IMR-90 (cell line): ENCODE results near the gene TTC31. TPM values are rescaled to one million over a fixed set of nuclear protein-coding genes. Genes with fewer than 3 reads are reported as not detected.

Source experiments
- ATAC-seq: fragments of 200-7000 bp; cut with Tn5 transposase; 2 replicates; pipeline ENCODE4 v1.9.1; 2020; ENCODE audit warnings: low read depth, mild to moderate bottlenecking, moderate library complexity
- BruUV-seq: library from RNA; stranded (reverse); fragments of 400-500 nt; replicated peaks from 2 replicates; lab custom pipeline; 2021; lab: Mats Ljungman, UMichigan
- CTCF ChIA-PET: fragments of 300-600 bp; formaldehyde crosslinking; extraction: SDS; loops from one replicate; lab custom pipeline; 2021; ENCODE audit warnings: antibody characterized with exemption; lab: Yijun Ruan, JAX
- POLR2A ChIA-PET: fragments of 300-600 bp; sonication (Branson Sonifier 250); formaldehyde crosslinking; loops from one replicate; lab custom pipeline; 2022; ENCODE audit warnings: antibody characterized with exemption; ENCODE audit not compliant: unreplicated experiment; lab: Charles Lee
- DNase-seq: peaks from one replicate; pipeline ENCODE4 v3.0.0; 2013
- H2AFZ ChIP-seq: replicated peaks from 2 replicates; pipeline ENCODE3; 2013; ENCODE audit warnings: low read length, mild to moderate bottlenecking; ENCODE audit not compliant: poor library complexity
- H2AK5ac ChIP-seq: 2 replicates; pipeline ENCODE4 v1.6.1; 2013; ENCODE audit warnings: low read depth, low read length, inconsistent platforms
- H2AK9ac ChIP-seq: replicated peaks from 2 replicates; pipeline ENCODE3; 2013; ENCODE audit warnings: mild to moderate bottlenecking, low read depth, low read length, moderate library complexity; ENCODE audit not compliant: poor library complexity
- H2BK120ac ChIP-seq: 2 replicates; pipeline ENCODE4 v1.6.1; 2013; ENCODE audit warnings: low read depth, low read length, inconsistent platforms
- H2BK15ac ChIP-seq: 3 replicates; pipeline ENCODE4 v1.6.1; 2013; ENCODE audit warnings: low read depth, low read length, inconsistent platforms
- H2BK20ac ChIP-seq: 2 replicates; pipeline ENCODE4 v1.6.1; 2013; ENCODE audit warnings: low read depth, mild to moderate bottlenecking, inconsistent platforms, low read length, moderate library complexity
- H2BK5ac ChIP-seq: 2 replicates; pipeline ENCODE4 v1.6.1; 2013; ENCODE audit warnings: mild to moderate bottlenecking, low read depth, low read length, inconsistent platforms; ENCODE audit not compliant: poor library complexity, severe bottlenecking
- H3K14ac ChIP-seq: replicated peaks from 2 replicates; pipeline ENCODE4 v1.6.1; 2013; ENCODE audit warnings: low read depth, low read length, inconsistent platforms
- H3K18ac ChIP-seq: 2 replicates; pipeline ENCODE4 v1.6.1; 2013; ENCODE audit warnings: low read depth, low read length, control low read depth
- H3K23ac ChIP-seq: 2 replicates; pipeline ENCODE4 v1.6.1; 2013; ENCODE audit warnings: low read depth, low read length, inconsistent platforms
- H3K27ac ChIP-seq: 2 replicates; pipeline ENCODE4 v1.5.1; 2013; ENCODE audit warnings: mild to moderate bottlenecking, control low read depth, low read length; ENCODE audit not compliant: insufficient read depth
- H3K27me3 ChIP-seq: 2 replicates; pipeline ENCODE4 v1.6.1; 2013; ENCODE audit warnings: low read length; ENCODE audit not compliant: control insufficient read depth, insufficient read depth
- H3K36me3 ChIP-seq: 2 replicates; pipeline ENCODE4 v1.6.1; 2013; ENCODE audit warnings: low read length, mixed read lengths; ENCODE audit not compliant: control insufficient read depth, insufficient read depth
- H3K4ac ChIP-seq: 2 replicates; pipeline ENCODE4 v1.6.1; 2013; ENCODE audit warnings: low read depth, low read length, inconsistent platforms
- H3K4me1 ChIP-seq: 2 replicates; pipeline ENCODE4 v1.6.1; 2013; ENCODE audit warnings: low read length, mixed read lengths; ENCODE audit not compliant: control insufficient read depth, insufficient read depth
- H3K4me2 ChIP-seq: 2 replicates; pipeline ENCODE4 v1.6.1; 2013; ENCODE audit warnings: low read depth, mild to moderate bottlenecking, control low read depth, low read length, moderate library complexity
- H3K4me3 ChIP-seq: 2 replicates; pipeline ENCODE4 v1.5.1; 2013; ENCODE audit warnings: low read depth, mild to moderate bottlenecking, control low read depth, low read length, moderate library complexity; ENCODE audit not compliant: insufficient read depth
- H3K56ac ChIP-seq: 2 replicates; pipeline ENCODE4 v1.6.1; 2013; ENCODE audit warnings: low read length, inconsistent platforms; ENCODE audit not compliant: insufficient read depth; ENCODE audit errors: extremely low read depth
- H3K79me1 ChIP-seq, 2 experiments: 2 replicates each; pipeline ENCODE4 v1.6.1; 2013; ENCODE audit warnings: low read length in 2 of 2, inconsistent platforms in 1 of 2, low read depth in 1 of 2
- H3K9ac ChIP-seq: 2 replicates; pipeline ENCODE4 v1.6.1; 2013; ENCODE audit warnings: low read depth, low read length, control low read depth
- H3K9me1 ChIP-seq: 2 replicates; pipeline ENCODE4 v1.6.1; 2013; ENCODE audit warnings: low read length, inconsistent platforms; ENCODE audit not compliant: insufficient read depth
- H3K9me3 ChIP-seq: 2 replicates; pipeline ENCODE4 v1.6.1; 2013; ENCODE audit warnings: low read length; ENCODE audit not compliant: control insufficient read depth, insufficient read depth
- H4K20me1 ChIP-seq: 2 replicates; pipeline ENCODE4 v1.6.1; 2013; ENCODE audit warnings: low read length, inconsistent platforms; ENCODE audit not compliant: insufficient read depth
- H4K5ac ChIP-seq: 2 replicates; pipeline ENCODE4 v1.6.1; 2013; ENCODE audit warnings: mild to moderate bottlenecking, low read depth, low read length, control low read depth
- H4K8ac ChIP-seq, 2 experiments: 2 replicates each; pipeline ENCODE4 v1.6.1; 2013; ENCODE audit warnings: low read depth in 2 of 2, low read length in 2 of 2, control low read depth in 1 of 2, inconsistent platforms in 1 of 2
- H4K91ac ChIP-seq: 2 replicates; pipeline ENCODE4 v1.6.1; 2013; ENCODE audit warnings: low read depth, low read length, inconsistent platforms; ENCODE audit not compliant: insufficient read depth
- BHLHE40 ChIP-seq: fragments of 150-350 bp; IDR thresholded peaks from 2 replicates; pipeline ENCODE4 v1.6.1; 2016; ENCODE audit warnings: mild to moderate bottlenecking, low read depth, low read length
- CEBPB ChIP-seq: IDR thresholded peaks from 2 replicates; pipeline ENCODE4 v1.6.1; 2012; ENCODE audit warnings: low read depth, low read length, improper control_type of control experiment
- MAFK ChIP-seq: IDR thresholded peaks from 2 replicates; pipeline ENCODE4 v1.6.1; 2012; ENCODE audit warnings: low read depth, low read length, improper control_type of control experiment
- MAZ ChIP-seq: IDR thresholded peaks from 2 replicates; pipeline ENCODE4 v1.6.1; 2012; ENCODE audit warnings: low read depth, mild to moderate bottlenecking, low read length, improper control_type of control experiment, moderate library complexity, borderline replicate concordance
- NFE2L2 ChIP-seq: fragments of 150-350 bp; IDR thresholded peaks from 2 replicates; pipeline ENCODE4 v1.6.1; 2016; ENCODE audit warnings: low read depth, mild to moderate bottlenecking, low read length
- POLR2A ChIP-seq: IDR thresholded peaks from 2 replicates; pipeline ENCODE4 v1.6.1; 2012; ENCODE audit warnings: mild to moderate bottlenecking, low read depth, low read length
- RAD21 ChIP-seq: IDR thresholded peaks from 2 replicates; pipeline ENCODE4 v1.6.1; 2012; ENCODE audit warnings: low read length, improper control_type of control experiment
- RFX5 ChIP-seq: IDR thresholded peaks from 2 replicates; pipeline ENCODE4 v1.8.0; 2012; ENCODE audit warnings: low read depth, mild to moderate bottlenecking, low read length, moderate library complexity
- SMC3 ChIP-seq: fragments of 150-350 bp; IDR thresholded peaks from 2 replicates; pipeline ENCODE4 v1.6.1; 2016; ENCODE audit warnings: low read depth, mild to moderate bottlenecking, antibody characterized with exemption, low read length, moderate library complexity
- WGBS, 2 experiments: methylation state at CpG; one replicate each; pipeline versions ENCODE4 v1.1.5 to v1.1.7; 2013; ENCODE audit warnings: missing lambda C conversion rate in 2 of 2; ENCODE audit not compliant: insufficient read length in 1 of 2; ENCODE audit errors: extremely low coverage in 2 of 2; 5-methylcytosine and 5-hydroxymethylcytosine counted together
- dilution Hi-C: fragments of 300-500 bp; cut with HindIII; formaldehyde crosslinking; loops from one replicate; pipeline ENCODE4 v1.14.3; 2018; ENCODE audit warnings: low sequenced_read_pairs; ENCODE audit not compliant: unreplicated experiment
- in situ Hi-C: fragments of 300-500 bp; cut with MboI; formaldehyde crosslinking; loops from 3 replicates; pipeline ENCODE4 v1.14.3; 2019; ENCODE audit warnings: low sequenced_read_pairs, inconsistent platforms, mixed read lengths
- intact Hi-C: fragments of 100-400 bp; cut with micrococcal nuclease; formaldehyde crosslinking; loops from 2 replicates; pipeline ENCODE4 v1.10.0; 2022
- polyA plus RNA-seq, 3 experiments: library from polyadenylated mRNA; depleted of rRNA; stranded (reverse); fragments of >200 nt; gene quantifications; 2 replicates each; pipeline ENCODE4 v1.2.3, GENCODE V29; 2012; ENCODE audit warnings: low replicate concordance in 1 of 3
- total RNA-seq: library from RNA; depleted of rRNA; stranded (reverse); fragments of >200 nt; gene quantifications from 2 replicates; pipeline ENCODE4 v1.2.3, GENCODE V29; 2012
- TF ChIP-seq, protein P1 (sequence below): fragments of 150-350 bp; IDR thresholded peaks from 2 replicates; pipeline ENCODE4 v1.6.1; 2016; ENCODE audit warnings: low read depth, mild to moderate bottlenecking, low read length, moderate library complexity, borderline replicate concordance

TTC31 gene
- total and polyA plus RNA-seq, 2 of the 4 experiments (the other 2 are of a cell fraction) = 6.3 to 18.8 TPM

DNA sequence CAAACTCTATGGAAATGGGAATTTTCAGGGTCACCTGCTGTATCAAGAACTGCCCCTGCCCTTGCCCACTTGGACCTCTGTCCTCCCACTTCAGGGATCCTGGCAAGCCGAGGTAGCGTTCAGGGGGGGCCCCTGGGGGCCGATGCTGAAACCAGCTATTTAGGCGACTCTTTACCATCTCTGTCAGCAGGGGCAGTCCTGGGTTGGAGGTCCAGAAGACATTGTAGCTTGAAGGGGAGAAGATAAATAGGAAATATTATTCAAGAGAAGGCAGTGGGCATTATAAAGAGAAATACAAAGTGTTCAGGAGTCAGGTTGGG, 20.1 kb upstream of the TTC31 start:
- dilution Hi-C loops = no loop called here

More for the DNA sequence above, 20.1 kb upstream of the TTC31 start:
- in situ Hi-C loops (no loop called here), intact Hi-C loops (no loop called here)
- no peak overlapping the region for H2AK9ac ChIP-seq
- no peak overlapping the region for H3K4me2 ChIP-seq
- DNase-seq = no peak
- H3K14ac ChIP-seq = no peak overlapping the region
- no peak overlapping the region for H2BK5ac ChIP-seq
- no peak overlapping the region for H3K27ac ChIP-seq
- no peak overlapping the region for H4K5ac ChIP-seq
- no peak overlapping the region for H2BK120ac ChIP-seq
- peaks cover 21% of the 10 kb centered on the region for H3K36me3 ChIP-seq
- peaks cover 13 to 56% of the 10 kb centered on the region in 2 experiments; a peak in 3 of 4 replicates for H3K79me1 ChIP-seq
- no peak overlapping the region for H3K9ac ChIP-seq
- TF ChIP-seq MAFK = no peak
- TF ChIP-seq POLR2A = no peak
- no peak for TF ChIP-seq SMC3
- TF ChIP-seq CEBPB = no peak
- TF ChIP-seq MAZ = no peak
- TF ChIP-seq, protein P1, sequence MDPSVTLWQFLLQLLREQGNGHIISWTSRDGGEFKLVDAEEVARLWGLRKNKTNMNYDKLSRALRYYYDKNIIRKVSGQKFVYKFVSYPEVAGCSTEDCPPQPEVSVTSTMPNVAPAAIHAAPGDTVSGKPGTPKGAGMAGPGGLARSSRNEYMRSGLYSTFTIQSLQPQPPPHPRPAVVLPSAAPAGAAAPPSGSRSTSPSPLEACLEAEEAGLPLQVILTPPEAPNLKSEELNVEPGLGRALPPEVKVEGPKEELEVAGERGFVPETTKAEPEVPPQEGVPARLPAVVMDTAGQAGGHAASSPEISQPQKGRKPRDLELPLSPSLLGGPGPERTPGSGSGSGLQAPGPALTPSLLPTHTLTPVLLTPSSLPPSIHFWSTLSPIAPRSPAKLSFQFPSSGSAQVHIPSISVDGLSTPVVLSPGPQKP = no peak
- TF ChIP-seq RAD21 = no peak
- no peak for TF ChIP-seq BHLHE40
- TF ChIP-seq NFE2L2 = no peak
- TF ChIP-seq RFX5 = no peak
- no peak overlapping the region for H3K4ac ChIP-seq
- no peaks in the 10 kb centered on the region for H4K20me1 ChIP-seq
- H3K9me1 ChIP-seq = no peaks in the 10 kb centered on the region
- H3K9me3 ChIP-seq = no peaks in the 10 kb centered on the region
- no peaks in the 10 kb centered on the region for H3K27me3 ChIP-seq
- ATAC-seq = no peak
- 96% methylated on average over 3 of the region's 4 CpGs; no CpG with 5 or more reads in 1 of the 2 experiments for WGBS, 2 experiments
- no peak overlapping the region for H2BK20ac ChIP-seq
- H4K91ac ChIP-seq = no peak overlapping the region
- H3K4me3 ChIP-seq = no peak overlapping the region
- H3K56ac ChIP-seq = no peak overlapping the region
- no peak overlapping the region for H2BK15ac ChIP-seq
- ChIA-PET POLR2A (no interaction called here), CTCF (no interaction called here)
- peaks cover 5% of the 10 kb centered on the region for H3K4me1 ChIP-seq
- no peak overlapping the region for H2AFZ ChIP-seq
- no peak overlapping the region for H3K23ac ChIP-seq
- no TSS peak for BruUV-seq
- no peak overlapping the region for H4K8ac ChIP-seq
- H2AK5ac ChIP-seq = no peak overlapping the region
- H3K18ac ChIP-seq = no peak overlapping the region
